Upper lobe of right lung (tissue), 1 donor: Measurements from ENCODE around the gene VSX1. TPM values are rescaled to one million over a fixed set of nuclear protein-coding genes. Genes with fewer than 3 reads are reported as not detected.
A peak's percentile ranks its signal among the peaks of the same experiment; 100 is the strongest.

Experiments
- ATAC-seq: fragments of 200-7000 bp; cut with Tn5 transposase; one replicate; pipeline ENCODE4 v1.9.1; 2020; ENCODE audit warnings: mild to moderate bottlenecking, moderate library complexity
- DNase-seq: peaks from one replicate; pipeline ENCODE4 v3.0.0-alpha.2; 2020
- H3K27ac ChIP-seq: fragments of 200-600 bp; one replicate; pipeline ENCODE4 v1.8.0; 2022
- H3K27me3 ChIP-seq: fragments of 200-600 bp; one replicate; pipeline ENCODE4 v1.8.0; 2022; ENCODE audit warnings: mild to moderate bottlenecking
- H3K36me3 ChIP-seq: fragments of 200-600 bp; one replicate; pipeline ENCODE4 v1.8.0; 2022
- H3K4me1 ChIP-seq: fragments of 200-600 bp; one replicate; pipeline ENCODE4 v1.8.0; 2022
- H3K4me3 ChIP-seq: fragments of 200-600 bp; one replicate; pipeline ENCODE4 v1.8.0; 2022; ENCODE audit warnings: mild to moderate bottlenecking
- H3K9me3 ChIP-seq: fragments of 200-600 bp; one replicate; pipeline ENCODE4 v1.8.0; 2022
- intact Hi-C: fragments of 100-400 bp; cut with DNase I; formaldehyde crosslinking; loops from one replicate; pipeline ENCODE4 v1.11.0; 2022
- total RNA-seq: library from RNA; stranded (reverse); fragmentation: NEBNext Ultra II Directional; extraction: Animal tissue kit (Norgen Biotek cat#: 25700); gene quantifications from one replicate; pipeline ENCODE4 v1.2.1, GENCODE V29; 2021
- TF ChIP-seq, protein P1 (sequence below): fragments of 200-600 bp; IDR thresholded peaks from one replicate; pipeline ENCODE4 v1.8.0; 2022; ENCODE audit warnings: antibody characterized with exemption
- donor health status: DM: no; HTN: yes; CAD: no; lungs with severe emphysema.

Gene VSX1
- total RNA-seq, 1 donor from 2014 or later: not detected

DNA sequence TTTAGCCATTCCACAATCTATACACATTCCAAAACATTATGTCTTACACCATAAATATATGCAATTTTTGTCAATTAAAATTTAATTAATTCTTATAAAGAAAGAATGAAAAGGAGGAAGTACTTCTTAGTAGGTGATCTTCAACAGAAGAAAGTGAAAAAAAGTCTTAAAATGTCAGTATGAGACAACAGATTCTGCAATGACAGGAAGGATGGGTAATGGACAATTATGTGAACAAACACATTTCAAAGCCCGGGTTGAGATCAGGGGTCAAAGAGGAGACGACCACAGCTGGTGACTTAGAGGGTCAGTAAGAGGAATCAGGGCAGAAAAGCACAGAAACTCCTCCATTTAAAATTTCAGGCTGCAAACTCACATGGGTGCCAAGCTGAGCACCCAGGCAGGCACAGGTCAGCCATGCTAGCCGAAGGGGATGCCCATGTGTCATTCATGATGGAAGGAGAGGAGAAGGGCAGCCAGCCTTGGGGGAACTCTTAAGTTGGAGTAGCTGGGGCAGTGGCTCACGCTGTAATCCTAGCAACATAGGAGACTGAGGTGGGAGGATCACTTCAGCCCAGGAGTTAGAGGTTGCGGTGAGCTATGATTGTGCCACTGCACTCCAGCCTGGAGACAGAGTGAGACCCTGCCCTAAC lies 11.0 kb downstream of the VSX1 start:
- ATAC-seq: no peak
- Histone ChIP-seq H3K9me3 (no peaks in the 10 kb centered on the region), H3K4me1 (no peaks in the 10 kb centered on the region), H3K36me3 (no peaks in the 10 kb centered on the region), H3K27ac (no peak overlapping the region), H3K4me3 (no peak overlapping the region), H3K27me3 (peaks cover 33% of the 10 kb centered on the region)
- DNase-seq: peak; percentile 25
- TF ChIP-seq, protein P1, sequence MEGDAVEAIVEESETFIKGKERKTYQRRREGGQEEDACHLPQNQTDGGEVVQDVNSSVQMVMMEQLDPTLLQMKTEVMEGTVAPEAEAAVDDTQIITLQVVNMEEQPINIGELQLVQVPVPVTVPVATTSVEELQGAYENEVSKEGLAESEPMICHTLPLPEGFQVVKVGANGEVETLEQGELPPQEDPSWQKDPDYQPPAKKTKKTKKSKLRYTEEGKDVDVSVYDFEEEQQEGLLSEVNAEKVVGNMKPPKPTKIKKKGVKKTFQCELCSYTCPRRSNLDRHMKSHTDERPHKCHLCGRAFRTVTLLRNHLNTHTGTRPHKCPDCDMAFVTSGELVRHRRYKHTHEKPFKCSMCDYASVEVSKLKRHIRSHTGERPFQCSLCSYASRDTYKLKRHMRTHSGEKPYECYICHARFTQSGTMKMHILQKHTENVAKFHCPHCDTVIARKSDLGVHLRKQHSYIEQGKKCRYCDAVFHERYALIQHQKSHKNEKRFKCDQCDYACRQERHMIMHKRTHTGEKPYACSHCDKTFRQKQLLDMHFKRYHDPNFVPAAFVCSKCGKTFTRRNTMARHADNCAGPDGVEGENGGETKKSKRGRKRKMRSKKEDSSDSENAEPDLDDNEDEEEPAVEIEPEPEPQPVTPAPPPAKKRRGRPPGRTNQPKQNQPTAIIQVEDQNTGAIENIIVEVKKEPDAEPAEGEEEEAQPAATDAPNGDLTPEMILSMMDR: no peak
- intact Hi-C loops: no loop called here

DNA sequence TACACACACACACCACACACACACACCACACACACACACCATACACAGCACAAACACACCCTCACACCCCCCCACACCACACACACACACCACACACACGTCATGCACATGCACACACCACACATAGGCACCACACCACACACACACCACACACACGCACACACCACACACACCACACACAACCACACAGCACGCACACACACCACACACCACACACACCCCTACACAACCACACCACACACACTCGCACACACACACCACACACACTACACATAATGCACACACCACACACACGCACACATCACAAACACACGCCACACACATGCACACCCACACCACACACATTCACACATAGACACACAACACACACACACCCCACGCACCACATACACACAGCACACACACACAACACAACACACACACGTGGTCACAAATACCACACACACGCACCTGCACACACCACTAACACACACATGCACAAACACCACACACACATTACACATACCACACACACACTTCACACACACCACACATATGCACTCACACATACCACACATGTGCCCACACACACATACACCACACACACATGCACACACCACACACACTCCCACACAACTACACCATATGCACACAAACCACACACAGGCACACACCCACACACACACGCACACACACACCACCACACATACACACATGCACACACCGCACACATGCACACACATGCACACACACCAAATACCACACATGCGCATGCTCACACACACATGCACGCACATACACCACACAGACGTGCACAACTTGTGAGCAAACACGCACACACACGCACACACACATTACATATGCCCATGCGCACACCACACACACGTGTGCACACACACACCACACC lies 14.6 kb downstream of the VSX1 start:
- peak; percentile 23 for DNase-seq
- Histone ChIP-seq H3K27me3 (peaks cover 23% of the 10 kb centered on the region), H3K4me3 (no peak overlapping the region), H3K4me1 (no peaks in the 10 kb centered on the region), H3K9me3 (no peaks in the 10 kb centered on the region), H3K36me3 (no peaks in the 10 kb centered on the region), H3K27ac (no peak overlapping the region)
- TF ChIP-seq, protein P1: no peak
- intact Hi-C loops: loop anchor here (10.0 kb wide), 1 partner anchor 337 kb away; the partner anchor contains the start of gene GINS1
- ATAC-seq: no peak

- DNase-seq: peak; percentile 13
Measured at GRCh38 chr20:25066386-25066785, 15.6 kb downstream of the VSX1 start.

DNA sequence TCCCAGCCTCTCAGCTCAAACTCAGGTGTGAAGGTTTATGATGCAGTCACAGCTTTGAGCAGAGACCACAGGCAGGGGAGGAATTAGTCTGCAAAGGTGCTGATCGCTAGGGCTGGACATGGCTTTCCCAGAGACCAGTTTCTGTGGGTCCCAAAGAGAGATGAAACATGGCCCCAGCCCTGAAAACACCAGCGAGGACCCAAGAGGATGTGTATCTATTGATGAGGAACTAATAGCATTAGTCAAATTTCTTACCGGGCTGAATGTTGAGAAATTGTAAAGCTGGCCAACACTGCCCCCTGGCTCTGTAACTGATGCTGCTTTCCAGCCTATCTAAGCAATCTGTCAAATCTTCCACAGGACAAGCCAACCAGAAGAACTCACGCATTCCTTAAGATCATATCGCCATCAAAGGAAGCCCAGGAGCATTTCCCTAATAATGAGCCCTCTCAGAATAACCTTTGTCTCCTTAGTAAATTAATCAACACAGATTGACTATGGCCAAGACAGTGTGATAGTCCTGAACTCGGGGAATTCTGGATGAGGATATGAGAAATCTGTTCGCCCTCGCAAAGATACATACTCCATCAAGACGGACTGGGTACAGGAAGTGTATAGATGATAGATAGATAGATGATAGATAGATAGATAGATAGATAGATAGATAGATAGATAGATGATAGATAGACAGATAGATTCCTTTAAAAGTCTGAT lies 16.2 kb downstream of the VSX1 start:
- TF ChIP-seq, protein P1: peak; percentile 84
- ATAC-seq: peak; percentile 86
- DNase-seq: peak; percentile 67
- Histone ChIP-seq H3K9me3 (no peaks in the 10 kb centered on the region), H3K36me3 (no peaks in the 10 kb centered on the region), H3K27me3 (peaks cover 18% of the 10 kb centered on the region), H3K27ac (no peak overlapping the region), H3K4me1 (no peaks in the 10 kb centered on the region), H3K4me3 (no peak overlapping the region)
- intact Hi-C loops: loop anchor here (10.0 kb wide), 1 partner anchor 339 kb away; the partner anchor contains the start of gene GINS1

More at GRCh38 chr20:25066386-25066785, 15.6 kb downstream of the VSX1 start:
- Histone ChIP-seq H3K4me3 (no peak overlapping the region), H3K27me3 (peaks cover 19% of the 10 kb centered on the region), H3K36me3 (no peaks in the 10 kb centered on the region), H3K4me1 (no peaks in the 10 kb centered on the region), H3K9me3 (no peaks in the 10 kb centered on the region), H3K27ac (no peak overlapping the region)
- ATAC-seq: no peak
- intact Hi-C loops: loop anchor here (10.0 kb wide), 1 partner anchor 338 kb away; the partner anchor contains the start of gene GINS1
- TF ChIP-seq, protein P1: no peak

DNA sequence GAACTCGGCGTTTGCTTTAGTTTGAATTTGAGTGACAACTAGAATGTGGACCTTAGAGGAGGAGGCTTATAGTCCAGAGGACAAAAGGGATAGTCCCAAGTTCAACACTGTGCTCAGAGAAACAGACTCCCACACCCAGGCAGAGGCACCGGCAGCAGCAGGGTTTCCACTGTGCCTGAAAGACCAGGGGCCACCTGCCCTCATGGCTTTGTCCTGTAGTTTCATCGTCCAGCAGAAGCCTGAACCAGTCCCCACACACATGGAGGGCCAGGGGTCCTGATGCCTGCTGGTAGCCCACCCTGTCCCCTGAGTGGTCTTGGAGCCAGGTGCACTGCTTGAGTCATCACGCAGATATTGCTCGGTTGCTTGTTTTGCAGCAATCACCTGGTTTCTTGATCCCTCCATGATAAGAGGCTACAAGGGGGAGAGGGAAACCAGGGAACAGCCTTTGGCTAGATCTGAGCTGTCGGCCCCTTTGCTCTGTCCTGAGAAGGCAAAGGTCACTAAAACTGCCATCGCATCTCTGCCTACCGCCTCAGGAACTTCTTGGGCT lies 16.8 kb downstream of the VSX1 start:
- intact Hi-C loops: loop anchor here (10.0 kb wide), 1 partner anchor 340 kb away; the partner anchor contains the start of gene GINS1
- TF ChIP-seq, protein P1: no peak
- H3K4me3 ChIP-seq: no peak overlapping the region
- H3K27ac ChIP-seq: no peak overlapping the region
- DNase-seq (peak; percentile 44), ATAC-seq (no peak)
- no peaks in the 10 kb centered on the region for H3K9me3 ChIP-seq
- H3K27me3 ChIP-seq: peaks cover 14% of the 10 kb centered on the region
- no peaks in the 10 kb centered on the region for H3K36me3 ChIP-seq
- no peaks in the 10 kb centered on the region for H3K4me1 ChIP-seq
